Measurements from ENCODE around the gene CFAP299. TPM values are rescaled to one million over a fixed set of nuclear protein-coding genes. Genes with fewer than 3 reads are reported as not detected.

Gene CFAP299
- total RNA-seq, 1 donor from 2014 or later = not detected

DNA sequence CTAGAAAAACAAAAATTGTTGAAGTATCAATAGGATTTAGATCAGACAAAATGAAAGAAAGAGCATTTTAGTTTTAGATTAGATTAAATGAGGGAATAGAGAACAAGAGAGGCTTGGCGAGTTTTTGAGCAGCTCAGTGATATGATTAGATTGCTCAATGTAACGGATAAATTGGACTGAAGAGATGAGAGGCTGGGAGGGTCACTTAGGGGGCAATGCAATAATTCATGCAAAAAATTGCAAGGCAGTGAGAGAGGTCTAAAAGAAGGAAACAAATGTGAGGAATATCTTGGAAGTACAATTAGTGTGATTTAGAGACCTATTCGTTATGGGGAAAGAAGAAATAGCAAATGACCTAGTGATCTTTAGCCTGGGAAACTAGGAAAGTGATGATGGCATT, 644.7 kb downstream of the CFAP299 start:
- Histone ChIP-seq H3K4me3 (ENCODE audit: insufficient read depth, low read depth, low read length) (no peak overlapping the region), H3K4me2 (ENCODE audit: low read length) (no peak overlapping the region), H3K27ac (ENCODE audit: low read depth, low read length) (no peak overlapping the region), H3K79me2 (ENCODE audit: insufficient read depth, low read length) (no peaks in the 10 kb centered on the region), H3K9me3 (ENCODE audit: insufficient read depth, low read depth, low read length) (no peaks in the 10 kb centered on the region), H3K9ac (ENCODE audit: low read length) (no peak overlapping the region), H3K27me3 (ENCODE audit: insufficient read depth, low read length) (no peaks in the 10 kb centered on the region), H3K36me3 (ENCODE audit: insufficient read depth, low read length) (no peaks in the 10 kb centered on the region), H4K20me1 (ENCODE audit: insufficient read depth, low read length) (no peaks in the 10 kb centered on the region), H2AFZ (ENCODE audit: low read depth, low read length) (no peak overlapping the region), H3K4me1 (ENCODE audit: insufficient read depth, low read length) (no peaks in the 10 kb centered on the region)
- no peak for DNase-seq (ENCODE audit: low read depth)
- no peaks in the 10 kb centered on the region for H3K27me3 Mint-ChIP-seq (ENCODE audit: low read depth, unreplicated experiment)
- no peaks in the 10 kb centered on the region for H3K4me1 Mint-ChIP-seq (ENCODE audit: low read depth, unreplicated experiment)
- no peak overlapping the region for H3K4me3 Mint-ChIP-seq (ENCODE audit: unreplicated experiment)
- TF ChIP-seq EZH2 (IDR thresholded peaks at IDR 0.05; ENCODE audit: insufficient read depth, low read length) = no peak
- TF ChIP-seq, protein P1, sequence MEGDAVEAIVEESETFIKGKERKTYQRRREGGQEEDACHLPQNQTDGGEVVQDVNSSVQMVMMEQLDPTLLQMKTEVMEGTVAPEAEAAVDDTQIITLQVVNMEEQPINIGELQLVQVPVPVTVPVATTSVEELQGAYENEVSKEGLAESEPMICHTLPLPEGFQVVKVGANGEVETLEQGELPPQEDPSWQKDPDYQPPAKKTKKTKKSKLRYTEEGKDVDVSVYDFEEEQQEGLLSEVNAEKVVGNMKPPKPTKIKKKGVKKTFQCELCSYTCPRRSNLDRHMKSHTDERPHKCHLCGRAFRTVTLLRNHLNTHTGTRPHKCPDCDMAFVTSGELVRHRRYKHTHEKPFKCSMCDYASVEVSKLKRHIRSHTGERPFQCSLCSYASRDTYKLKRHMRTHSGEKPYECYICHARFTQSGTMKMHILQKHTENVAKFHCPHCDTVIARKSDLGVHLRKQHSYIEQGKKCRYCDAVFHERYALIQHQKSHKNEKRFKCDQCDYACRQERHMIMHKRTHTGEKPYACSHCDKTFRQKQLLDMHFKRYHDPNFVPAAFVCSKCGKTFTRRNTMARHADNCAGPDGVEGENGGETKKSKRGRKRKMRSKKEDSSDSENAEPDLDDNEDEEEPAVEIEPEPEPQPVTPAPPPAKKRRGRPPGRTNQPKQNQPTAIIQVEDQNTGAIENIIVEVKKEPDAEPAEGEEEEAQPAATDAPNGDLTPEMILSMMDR (IDR thresholded peaks at IDR 0.05; ENCODE audit: insufficient read depth, low read depth, low read length) = no peak
- H3K9me3 Mint-ChIP-seq (ENCODE audit: unreplicated experiment) = no peaks in the 10 kb centered on the region
- H3K27ac Mint-ChIP-seq (ENCODE audit: unreplicated experiment) = no peak overlapping the region
- FAIRE-seq = no peak
- no peaks in the 10 kb centered on the region for H3K36me3 Mint-ChIP-seq (ENCODE audit: low read depth, unreplicated experiment)

DNA sequence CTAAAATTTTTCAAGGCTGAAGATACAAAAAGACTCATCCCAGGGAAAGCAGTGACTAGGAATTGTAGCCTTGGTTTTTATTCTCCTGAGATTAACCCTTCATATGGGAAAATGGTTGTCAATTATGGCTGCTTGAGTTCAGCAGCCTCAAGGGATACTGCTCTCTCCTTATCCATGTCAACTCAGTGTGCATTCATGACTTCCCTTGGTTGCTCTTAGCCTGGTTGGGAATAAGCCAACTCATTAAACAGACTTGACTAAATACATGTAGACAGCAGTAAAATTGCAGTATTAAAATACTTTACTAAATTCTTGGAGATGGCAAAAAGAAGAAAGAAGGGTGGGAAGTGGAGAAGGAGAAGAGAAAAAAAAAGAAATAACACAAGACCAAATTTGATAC, 650.5 kb downstream of the CFAP299 start:
- Mint-ChIP-seq H3K9me3 (ENCODE audit: unreplicated experiment) (no peaks in the 10 kb centered on the region), H3K4me1 (ENCODE audit: low read depth, unreplicated experiment) (no peaks in the 10 kb centered on the region), H3K36me3 (ENCODE audit: low read depth, unreplicated experiment) (no peaks in the 10 kb centered on the region), H3K27me3 (ENCODE audit: low read depth, unreplicated experiment) (no peaks in the 10 kb centered on the region), H3K27ac (ENCODE audit: unreplicated experiment) (no peak overlapping the region), H3K4me3 (ENCODE audit: unreplicated experiment) (no peak overlapping the region)
- H3K9ac ChIP-seq (ENCODE audit: low read length) = no peak overlapping the region
- TF ChIP-seq, protein P1 (IDR thresholded peaks at IDR 0.05; ENCODE audit: insufficient read depth, low read depth, low read length) = no peak
- TF ChIP-seq EZH2 (IDR thresholded peaks at IDR 0.05; ENCODE audit: insufficient read depth, low read length) = no peak
- H3K4me2 ChIP-seq (ENCODE audit: low read length) = no peak overlapping the region
- no peaks in the 10 kb centered on the region for H3K79me2 ChIP-seq (ENCODE audit: insufficient read depth, low read length)
- DNase-seq (ENCODE audit: low read depth) (no peak), FAIRE-seq (no peak)
- no peak overlapping the region for H3K27ac ChIP-seq (ENCODE audit: low read depth, low read length)
- H2AFZ ChIP-seq (ENCODE audit: low read depth, low read length) = no peak overlapping the region
- H3K36me3 ChIP-seq (ENCODE audit: insufficient read depth, low read length) = no peaks in the 10 kb centered on the region
- no peaks in the 10 kb centered on the region for H3K4me1 ChIP-seq (ENCODE audit: insufficient read depth, low read length)
- H3K9me3 ChIP-seq (ENCODE audit: insufficient read depth, low read depth, low read length) = no peaks in the 10 kb centered on the region
- no peaks in the 10 kb centered on the region for H4K20me1 ChIP-seq (ENCODE audit: insufficient read depth, low read length)
- H3K27me3 ChIP-seq (ENCODE audit: insufficient read depth, low read length) = no peaks in the 10 kb centered on the region
- H3K4me3 ChIP-seq (ENCODE audit: insufficient read depth, low read depth, low read length) = no peak overlapping the region

DNA sequence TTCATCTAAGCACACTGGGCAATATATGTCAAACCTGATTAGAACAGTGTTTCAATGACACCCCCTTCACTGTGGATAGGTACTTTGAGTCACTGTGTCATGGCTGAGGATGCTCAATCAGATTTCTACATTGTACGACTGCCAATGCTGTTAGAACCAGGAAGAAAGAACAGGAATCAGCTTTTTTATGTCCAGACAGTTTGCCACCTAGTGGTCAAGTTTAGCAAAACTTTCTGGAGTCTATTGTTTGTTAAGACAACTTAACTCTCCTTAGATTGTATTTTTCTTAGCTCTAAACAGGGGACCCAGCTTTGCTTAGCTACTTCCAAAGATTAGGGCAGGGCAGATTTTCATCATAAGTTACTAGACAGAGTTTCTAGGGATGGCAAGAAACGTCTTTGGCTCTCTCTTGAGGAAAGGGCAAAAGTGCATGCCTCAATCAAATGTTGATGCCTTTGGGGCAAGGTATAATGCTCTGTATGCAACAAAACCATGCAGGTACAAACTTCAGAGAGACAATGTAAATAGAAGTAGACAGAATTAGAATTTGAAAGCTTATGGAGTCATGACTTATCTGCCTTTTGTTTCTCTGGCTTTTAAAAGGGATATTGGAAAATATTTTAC, 654.5 kb downstream of the CFAP299 start:
- no peaks in the 10 kb centered on the region for H3K9me3 ChIP-seq (ENCODE audit: insufficient read depth, low read depth, low read length)
- Mint-ChIP-seq H3K27me3 (ENCODE audit: low read depth, unreplicated experiment) (no peaks in the 10 kb centered on the region), H3K27ac (ENCODE audit: unreplicated experiment) (no peak overlapping the region), H3K4me3 (ENCODE audit: unreplicated experiment) (no peak overlapping the region), H3K36me3 (ENCODE audit: low read depth, unreplicated experiment) (no peaks in the 10 kb centered on the region), H3K9me3 (ENCODE audit: unreplicated experiment) (no peaks in the 10 kb centered on the region), H3K4me1 (ENCODE audit: low read depth, unreplicated experiment) (no peaks in the 10 kb centered on the region)
- no peak overlapping the region for H3K4me2 ChIP-seq (ENCODE audit: low read length)
- peak overlapping the region; percentile 25 for H2AFZ ChIP-seq (ENCODE audit: low read depth, low read length)
- FAIRE-seq = no peak
- no peaks in the 10 kb centered on the region for H3K27me3 ChIP-seq (ENCODE audit: insufficient read depth, low read length)
- no peaks in the 10 kb centered on the region for H3K79me2 ChIP-seq (ENCODE audit: insufficient read depth, low read length)
- no peaks in the 10 kb centered on the region for H4K20me1 ChIP-seq (ENCODE audit: insufficient read depth, low read length)
- H3K27ac ChIP-seq (ENCODE audit: low read depth, low read length) = no peak overlapping the region
- peak; percentile 42 for DNase-seq (ENCODE audit: low read depth)
- no peak overlapping the region for H3K4me3 ChIP-seq (ENCODE audit: insufficient read depth, low read depth, low read length)
- TF ChIP-seq, protein P1 (IDR thresholded peaks at IDR 0.05; ENCODE audit: insufficient read depth, low read depth, low read length) = peak; percentile 73
- TF ChIP-seq EZH2 (IDR thresholded peaks at IDR 0.05; ENCODE audit: insufficient read depth, low read length) = no peak
- no peak overlapping the region for H3K9ac ChIP-seq (ENCODE audit: low read length)
- no peaks in the 10 kb centered on the region for H3K36me3 ChIP-seq (ENCODE audit: insufficient read depth, low read length)
- no peaks in the 10 kb centered on the region for H3K4me1 ChIP-seq (ENCODE audit: insufficient read depth, low read length)
